Esophagus mucosa (tissue), 1 donor: ENCODE measurements around the gene PROC. TPM values are rescaled to one million over a fixed set of nuclear protein-coding genes. Genes with fewer than 3 reads are reported as not detected.

Source experiments
- ATAC-seq: fragments of 200-7000 bp; cut with Tn5 transposase; one replicate; pipeline ENCODE4 v1.9.1; 2020
- total RNA-seq: library from RNA; stranded (reverse); gene quantifications from one replicate; pipeline ENCODE4 v1.2.4, GENCODE V29; 2023
- donor health status: DM: yes; HTN: yes; CAD: no.

The PROC gene
- total RNA-seq, 1 donor from 2014 or later, result 0.20 TPM

GRCh38 chr2:127463155-127463991 is 45.1 kb downstream of the PROC start:
- peak; percentile 17 for ATAC-seq

GRCh38 chr2:127464470-127465257 is 46.4 kb downstream of the PROC start:
- ATAC-seq, result peak; percentile 55

- ATAC-seq, result no peak
These were observed 47.0 kb downstream of the PROC start for GRCh38 chr2:127465258-127465657.

- ATAC-seq, result no peak
These were observed 50.8 kb downstream of the PROC start for GRCh38 chr2:127469051-127469450.

GRCh38 chr2:127469974-127470373 is 51.7 kb downstream of the PROC start:
- ATAC-seq, result no peak

- ATAC-seq, result no peak
These were observed 53.2 kb downstream of the PROC start for GRCh38 chr2:127471286-127471988.

- ATAC-seq, result no peak
These were observed 54.0 kb downstream of the PROC start for GRCh38 chr2:127472268-127472667.

- no peak for ATAC-seq
These were observed 57.6 kb downstream of the PROC start for GRCh38 chr2:127475788-127476187.

Other genes starting within 250 kb of the PROC start
- gene CYP27C1, start 198.1 kb upstream of the PROC start, total RNA-seq, result 1.8 TPM
- gene ERCC3, start 124.3 kb upstream of the PROC start, total RNA-seq, result 19.0 TPM
- 30.0 TPM for gene MAP3K2, start 30.5 kb upstream of the PROC start, total RNA-seq
- 17.7 TPM for gene IWS1, start 108.1 kb downstream of the PROC start, total RNA-seq
- gene MYO7B, start 117.3 kb downstream of the PROC start, total RNA-seq, result 0.04 TPM
- gene GPR17, start 227.7 kb downstream of the PROC start, total RNA-seq, result not detected